Right atrium auricular region (tissue), 2 donors: ENCODE results near the gene QTRT2. TPM values are rescaled to one million over a fixed set of nuclear protein-coding genes. Genes with fewer than 3 reads are reported as not detected.

Experiments
- DNase-seq: peaks from one replicate; pipeline ENCODE4 v3.0.0-alpha.2; 2019; ENCODE audit warnings: low spot score
- H3K27ac ChIP-seq, 2 donors: fragments of 200-600 bp; sonication (generic); 1 replicate in 1 of 2; 2 replicates in 1 of 2; pipeline ENCODE4 v1.5.1; 2016 to 2019
- H3K27me3 ChIP-seq, 2 donors: fragments of 200-600 bp; sonication (generic); one replicate each; pipeline versions ENCODE4 v1.5.1 to v1.6.0; 2017 to 2019
- H3K36me3 ChIP-seq: fragments of 200-600 bp; sonication (generic); one replicate; pipeline ENCODE4 v1.5.1; 2016
- H3K4me1 ChIP-seq, 2 donors: fragments of 200-600 bp; sonication (generic); one replicate each; pipeline versions ENCODE4 v1.5.1 to v1.6.0; 2017 to 2019
- H3K4me3 ChIP-seq, 2 donors: fragments of 200-600 bp; sonication (generic); 1 replicate in 1 of 2; 2 replicates in 1 of 2; pipeline ENCODE4 v1.5.1; 2017 to 2019; ENCODE audit warnings: mild to moderate bottlenecking in 1 of 2, moderate library complexity in 1 of 2
- H3K9me3 ChIP-seq, 2 donors: fragments of 200-600 bp; sonication (generic); one replicate each; pipeline ENCODE4 v1.5.1; 2019
- total RNA-seq, 2 donors: library from RNA; depleted of rRNA; stranded (reverse); fragments of >200 nt; gene quantifications; one replicate each; pipeline ENCODE4 v1.1.0, GENCODE V29; 2016
- TF ChIP-seq, protein P1 (sequence below), 2 donors: fragments of 200-600 bp; sonication (generic); IDR thresholded peaks; one replicate each; pipeline ENCODE4 v1.5.1; 2019; ENCODE audit warnings: antibody characterized with exemption in 2 of 2

The QTRT2 gene
- total RNA-seq, 2 donors from 2014 or later = 4.9 to 5.6 TPM

DNA sequence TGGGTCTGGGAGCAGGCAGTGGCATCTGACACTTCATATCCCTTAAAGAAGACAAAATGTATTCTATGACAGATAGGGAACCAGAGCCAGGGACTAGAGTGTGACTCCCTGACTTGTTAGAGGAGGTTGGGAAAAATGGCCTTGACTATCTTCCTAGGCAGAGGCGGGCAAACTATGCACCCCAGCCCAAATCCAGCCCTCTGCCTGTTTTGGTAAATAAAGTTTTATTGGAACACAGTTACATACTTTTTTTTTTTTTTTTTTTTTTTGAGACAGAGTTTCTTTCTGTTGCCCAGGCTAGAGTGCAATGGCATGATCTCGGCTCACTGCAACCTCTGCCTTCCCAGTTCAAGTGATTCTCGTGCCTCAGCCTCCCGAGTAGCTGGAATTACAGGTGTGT lies 47.3 kb downstream of the QTRT2 start:
- no peaks in the 10 kb centered on the region for H3K4me1 ChIP-seq
- no peak overlapping the region for H3K27ac ChIP-seq
- no peak overlapping the region for H3K4me3 ChIP-seq
- H3K27me3 ChIP-seq = no peaks in the 10 kb centered on the region
- TF ChIP-seq, protein P1, sequence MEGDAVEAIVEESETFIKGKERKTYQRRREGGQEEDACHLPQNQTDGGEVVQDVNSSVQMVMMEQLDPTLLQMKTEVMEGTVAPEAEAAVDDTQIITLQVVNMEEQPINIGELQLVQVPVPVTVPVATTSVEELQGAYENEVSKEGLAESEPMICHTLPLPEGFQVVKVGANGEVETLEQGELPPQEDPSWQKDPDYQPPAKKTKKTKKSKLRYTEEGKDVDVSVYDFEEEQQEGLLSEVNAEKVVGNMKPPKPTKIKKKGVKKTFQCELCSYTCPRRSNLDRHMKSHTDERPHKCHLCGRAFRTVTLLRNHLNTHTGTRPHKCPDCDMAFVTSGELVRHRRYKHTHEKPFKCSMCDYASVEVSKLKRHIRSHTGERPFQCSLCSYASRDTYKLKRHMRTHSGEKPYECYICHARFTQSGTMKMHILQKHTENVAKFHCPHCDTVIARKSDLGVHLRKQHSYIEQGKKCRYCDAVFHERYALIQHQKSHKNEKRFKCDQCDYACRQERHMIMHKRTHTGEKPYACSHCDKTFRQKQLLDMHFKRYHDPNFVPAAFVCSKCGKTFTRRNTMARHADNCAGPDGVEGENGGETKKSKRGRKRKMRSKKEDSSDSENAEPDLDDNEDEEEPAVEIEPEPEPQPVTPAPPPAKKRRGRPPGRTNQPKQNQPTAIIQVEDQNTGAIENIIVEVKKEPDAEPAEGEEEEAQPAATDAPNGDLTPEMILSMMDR (IDR thresholded peaks at IDR 0.05) = no peak
- DNase-seq = no peak
- H3K9me3 ChIP-seq = no peaks in the 10 kb centered on the region
- no peaks in the 10 kb centered on the region for H3K36me3 ChIP-seq

DNA sequence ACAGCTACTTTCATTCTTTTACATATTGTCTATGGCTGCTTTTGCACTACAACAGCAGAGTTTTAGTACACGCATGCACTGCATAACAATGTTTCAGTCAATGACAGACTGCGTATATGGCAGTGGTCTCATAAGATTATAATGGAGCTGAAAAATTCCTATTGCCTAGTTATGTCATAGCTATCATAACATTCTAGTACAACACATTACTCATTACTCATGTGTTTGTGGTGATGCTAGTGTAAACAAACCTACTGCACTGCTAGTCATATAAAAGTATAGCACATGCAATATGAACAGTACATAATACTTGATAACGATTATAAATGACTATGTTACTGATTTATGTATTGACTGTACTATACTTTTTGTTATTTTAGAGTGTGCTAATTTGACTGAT lies 47.9 kb downstream of the QTRT2 start:
- H3K9me3 ChIP-seq = no peaks in the 10 kb centered on the region
- TF ChIP-seq, protein P1 (IDR thresholded peaks at IDR 0.05) = no peak
- no peaks in the 10 kb centered on the region for H3K4me1 ChIP-seq
- no peak overlapping the region for H3K4me3 ChIP-seq
- no peak overlapping the region for H3K27ac ChIP-seq
- H3K27me3 ChIP-seq = no peaks in the 10 kb centered on the region
- DNase-seq = no peak
- no peaks in the 10 kb centered on the region for H3K36me3 ChIP-seq

DNA sequence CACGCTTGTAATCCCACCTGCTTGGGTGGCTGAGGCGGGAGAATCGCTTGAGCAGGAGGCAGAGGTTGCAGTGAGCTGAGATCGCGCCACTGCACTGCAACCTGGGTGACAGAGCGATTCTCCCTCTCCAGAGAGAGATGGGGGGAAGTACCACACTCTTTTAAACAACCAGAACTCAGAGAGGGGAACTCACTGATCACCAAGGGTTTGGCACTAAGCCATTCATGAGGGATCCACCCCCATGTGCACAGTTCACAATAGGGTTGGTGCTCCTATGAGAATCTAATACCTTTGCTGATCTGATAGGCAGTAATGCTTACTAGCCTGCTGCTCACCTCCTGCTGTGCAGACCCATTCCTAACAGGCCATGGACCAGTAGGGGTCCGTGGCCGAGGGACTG lies 51.6 kb downstream of the QTRT2 start:
- Histone ChIP-seq H3K9me3 (no peaks in the 10 kb centered on the region), H3K27me3 (no peaks in the 10 kb centered on the region), H3K36me3 (no peaks in the 10 kb centered on the region), H3K4me3 (no peak overlapping the region), H3K4me1 (no peaks in the 10 kb centered on the region), H3K27ac (no peak overlapping the region)
- TF ChIP-seq, protein P1 (IDR thresholded peaks at IDR 0.05) = no peak
- DNase-seq = no peak

DNA sequence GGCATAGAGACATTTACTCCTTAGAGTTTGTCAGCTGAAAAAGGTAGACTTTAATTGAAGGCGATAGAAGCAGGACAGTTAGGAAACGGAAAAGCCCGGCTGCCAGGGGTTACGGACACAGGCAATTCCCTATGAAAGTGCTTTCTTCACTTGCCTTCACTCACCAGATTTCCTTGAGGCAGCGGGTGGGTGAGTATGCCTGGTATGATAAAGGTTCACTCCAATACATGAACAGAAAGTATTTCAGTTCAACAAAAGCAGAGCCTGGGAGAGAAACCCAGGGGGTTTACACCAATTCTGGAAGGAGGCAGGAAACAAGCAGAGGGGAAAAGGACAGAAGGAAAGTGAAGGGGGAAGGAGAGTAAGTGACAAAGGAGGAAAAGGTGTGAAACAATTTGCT lies 53.9 kb downstream of the QTRT2 start:
- DNase-seq = no peak
- no peaks in the 10 kb centered on the region for H3K36me3 ChIP-seq
- H3K27me3 ChIP-seq = no peaks in the 10 kb centered on the region
- H3K27ac ChIP-seq = no peak overlapping the region
- TF ChIP-seq, protein P1 (IDR thresholded peaks at IDR 0.05) = no peak
- H3K9me3 ChIP-seq = no peaks in the 10 kb centered on the region
- no peaks in the 10 kb centered on the region for H3K4me1 ChIP-seq
- H3K4me3 ChIP-seq = no peak overlapping the region

DNA sequence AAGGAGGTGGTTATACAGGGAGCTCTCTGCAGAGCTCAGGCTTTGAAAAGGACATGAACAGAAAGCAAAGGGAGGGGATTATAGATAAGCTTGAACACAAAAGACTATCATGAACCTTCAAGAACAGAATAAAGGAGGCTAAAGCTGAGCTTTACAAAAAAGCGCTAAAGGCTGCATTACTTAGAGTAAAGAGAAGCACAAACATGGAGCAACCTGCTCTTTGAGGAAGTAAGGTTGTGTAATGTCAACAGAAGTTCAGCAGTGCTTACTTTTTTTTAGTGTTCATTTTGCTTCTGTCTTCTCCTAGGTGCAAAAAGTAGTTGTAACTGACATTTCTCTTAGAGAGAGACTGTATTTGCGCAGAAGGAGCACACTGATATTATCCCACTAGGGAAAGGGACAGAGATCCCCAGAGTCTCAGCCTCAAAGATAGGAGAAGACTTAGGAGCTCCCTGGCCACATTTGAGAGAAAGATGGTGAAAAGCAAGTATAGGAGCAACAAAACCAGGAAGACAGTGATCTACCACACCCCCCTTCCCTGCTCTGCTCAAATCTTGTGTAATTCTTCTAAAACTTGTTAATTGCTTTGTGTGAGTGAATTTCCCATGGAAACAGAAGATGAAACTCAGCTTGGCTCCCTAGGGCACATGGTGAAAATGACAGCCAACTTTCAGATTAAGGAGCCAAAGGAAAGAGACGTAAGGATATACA lies 54.7 kb downstream of the QTRT2 start:
- H3K36me3 ChIP-seq = no peaks in the 10 kb centered on the region
- H3K4me1 ChIP-seq = no peaks in the 10 kb centered on the region
- no peak for DNase-seq
- no peak overlapping the region for H3K27ac ChIP-seq
- no peak overlapping the region for H3K4me3 ChIP-seq
- TF ChIP-seq, protein P1 (IDR thresholded peaks at IDR 0.05) = no peak
- H3K27me3 ChIP-seq = no peaks in the 10 kb centered on the region
- no peaks in the 10 kb centered on the region for H3K9me3 ChIP-seq

DNA sequence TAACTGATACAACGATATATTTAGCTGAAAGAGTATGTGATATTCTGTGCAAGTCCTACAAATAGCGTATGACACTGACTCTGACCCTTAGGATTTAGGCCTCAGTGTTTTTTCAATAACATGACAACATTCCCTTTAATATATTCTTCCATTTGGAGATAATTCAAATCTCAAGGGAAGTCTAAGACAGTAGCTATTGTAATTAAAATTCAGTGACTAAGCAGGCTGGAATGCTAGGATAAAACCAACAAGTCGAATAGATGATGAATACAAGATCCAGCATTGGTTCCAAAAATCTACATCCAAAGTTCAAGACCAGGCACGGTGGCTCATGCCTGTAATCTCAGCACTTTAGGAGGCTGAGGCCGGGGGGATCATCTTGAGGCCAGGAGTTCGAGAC lies 56.2 kb downstream of the QTRT2 start:
- H3K27me3 ChIP-seq = no peaks in the 10 kb centered on the region
- H3K4me1 ChIP-seq = no peaks in the 10 kb centered on the region
- no peak overlapping the region for H3K4me3 ChIP-seq
- no peak for DNase-seq
- H3K36me3 ChIP-seq = no peaks in the 10 kb centered on the region
- TF ChIP-seq, protein P1 (IDR thresholded peaks at IDR 0.05) = no peak
- H3K9me3 ChIP-seq = no peaks in the 10 kb centered on the region
- H3K27ac ChIP-seq = no peak overlapping the region
